Measurements from ENCODE around the gene FSIP1. TPM values are rescaled to one million over a fixed set of nuclear protein-coding genes. Genes with fewer than 3 reads are reported as not detected.

The FSIP1 gene
- total RNA-seq, 3 donors from 2014 or later: 4.1 to 12.1 (median 5.1) TPM

DNA sequence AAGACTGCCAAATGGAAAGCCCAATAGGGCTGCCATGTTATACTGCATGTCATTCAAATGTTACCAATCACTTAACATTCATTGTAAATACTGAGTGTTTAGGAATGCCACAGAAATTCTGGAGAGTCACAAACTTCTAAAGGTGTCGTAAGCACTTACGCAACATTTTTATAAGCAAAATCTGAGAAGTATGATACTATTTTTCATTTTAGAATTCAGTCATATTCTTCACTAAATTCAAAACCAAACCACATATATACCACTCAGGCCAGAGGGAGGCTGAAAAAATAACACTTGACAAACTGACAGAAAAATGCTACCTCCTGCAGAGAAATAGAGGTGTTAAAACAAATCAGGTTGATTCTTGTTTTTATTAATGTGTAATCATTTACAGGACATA, 112.0 kb downstream of the FSIP1 start:
- no peak overlapping the region for H3K4me3 ChIP-seq
- ATAC-seq: no peak
- no peaks in the 10 kb centered on the region for H3K36me3 ChIP-seq (ENCODE audit: low read depth)
- intact Hi-C loops (cut with DNase I, micrococcal nuclease): no loop called here
- H3K4me1 ChIP-seq (ENCODE audit: low read depth): no peaks in the 10 kb centered on the region
- DNase-seq: no peak
- no peaks in the 10 kb centered on the region for H3K9me3 ChIP-seq
- TF ChIP-seq, protein P1, sequence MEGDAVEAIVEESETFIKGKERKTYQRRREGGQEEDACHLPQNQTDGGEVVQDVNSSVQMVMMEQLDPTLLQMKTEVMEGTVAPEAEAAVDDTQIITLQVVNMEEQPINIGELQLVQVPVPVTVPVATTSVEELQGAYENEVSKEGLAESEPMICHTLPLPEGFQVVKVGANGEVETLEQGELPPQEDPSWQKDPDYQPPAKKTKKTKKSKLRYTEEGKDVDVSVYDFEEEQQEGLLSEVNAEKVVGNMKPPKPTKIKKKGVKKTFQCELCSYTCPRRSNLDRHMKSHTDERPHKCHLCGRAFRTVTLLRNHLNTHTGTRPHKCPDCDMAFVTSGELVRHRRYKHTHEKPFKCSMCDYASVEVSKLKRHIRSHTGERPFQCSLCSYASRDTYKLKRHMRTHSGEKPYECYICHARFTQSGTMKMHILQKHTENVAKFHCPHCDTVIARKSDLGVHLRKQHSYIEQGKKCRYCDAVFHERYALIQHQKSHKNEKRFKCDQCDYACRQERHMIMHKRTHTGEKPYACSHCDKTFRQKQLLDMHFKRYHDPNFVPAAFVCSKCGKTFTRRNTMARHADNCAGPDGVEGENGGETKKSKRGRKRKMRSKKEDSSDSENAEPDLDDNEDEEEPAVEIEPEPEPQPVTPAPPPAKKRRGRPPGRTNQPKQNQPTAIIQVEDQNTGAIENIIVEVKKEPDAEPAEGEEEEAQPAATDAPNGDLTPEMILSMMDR (IDR thresholded peaks at IDR 0.05): no peak

DNA sequence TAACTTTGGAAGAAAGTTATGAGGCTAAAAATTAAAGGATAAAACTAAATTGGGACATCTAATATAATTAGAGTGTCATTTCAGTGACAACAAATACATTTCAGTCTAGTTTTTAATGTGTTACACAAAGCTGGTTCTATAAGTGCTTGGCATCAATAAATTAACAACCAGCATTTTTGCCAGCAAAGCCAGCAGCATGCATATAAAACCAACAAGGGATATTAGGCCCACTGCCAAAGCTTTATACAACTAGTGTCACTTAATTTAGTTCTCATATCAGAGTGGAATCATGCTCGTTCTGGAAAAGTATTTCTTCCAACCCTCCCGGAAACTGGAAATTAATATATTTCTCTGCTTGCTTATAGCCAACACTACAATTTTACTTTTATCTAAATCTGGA, 113.0 kb downstream of the FSIP1 start:
- Histone ChIP-seq H3K4me1 (ENCODE audit: low read depth) (no peaks in the 10 kb centered on the region), H3K36me3 (ENCODE audit: low read depth) (no peaks in the 10 kb centered on the region), H3K4me3 (no peak overlapping the region), H3K9me3 (no peaks in the 10 kb centered on the region)
- intact Hi-C loops (cut with DNase I, micrococcal nuclease): no loop called here
- TF ChIP-seq, protein P1 (IDR thresholded peaks at IDR 0.05): no peak
- ATAC-seq (no peak), DNase-seq (no peak)

GRCh38 chr15:39669241-39669640, 113.4 kb downstream of the FSIP1 start:
- TF ChIP-seq, protein P1 (IDR thresholded peaks at IDR 0.05): no peak
- intact Hi-C loops (cut with DNase I, micrococcal nuclease): no loop called here
- DNase-seq: no peak

GRCh38 chr15:39668457-39668856, 114.2 kb downstream of the FSIP1 start:
- ATAC-seq (no peak), DNase-seq (no peak)
- no peaks in the 10 kb centered on the region for H3K9me3 ChIP-seq
- TF ChIP-seq, protein P1 (IDR thresholded peaks at IDR 0.05): no peak
- intact Hi-C loops (cut with DNase I, micrococcal nuclease): no loop called here
- no peak overlapping the region for H3K4me3 ChIP-seq
- no peaks in the 10 kb centered on the region for H3K4me1 ChIP-seq (ENCODE audit: low read depth)
- no peaks in the 10 kb centered on the region for H3K36me3 ChIP-seq (ENCODE audit: low read depth)

More at GRCh38 chr15:39669241-39669640, 113.4 kb downstream of the FSIP1 start:
- H3K4me3 ChIP-seq: no peak overlapping the region
- H3K9me3 ChIP-seq: no peaks in the 10 kb centered on the region
- no peaks in the 10 kb centered on the region for H3K4me1 ChIP-seq (ENCODE audit: low read depth)
- no peak for ATAC-seq
- H3K36me3 ChIP-seq (ENCODE audit: low read depth): no peaks in the 10 kb centered on the region

- no peak overlapping the region for H3K4me3 ChIP-seq
- H3K4me1 ChIP-seq (ENCODE audit: low read depth): no peaks in the 10 kb centered on the region
- TF ChIP-seq, protein P1 (IDR thresholded peaks at IDR 0.05): no peak
- no peak for ATAC-seq
- H3K36me3 ChIP-seq (ENCODE audit: low read depth): no peaks in the 10 kb centered on the region
- DNase-seq: no peak
- intact Hi-C loops (cut with DNase I, micrococcal nuclease): no loop called here
- no peaks in the 10 kb centered on the region for H3K9me3 ChIP-seq
Measured at GRCh38 chr15:39667382-39668127, 115.1 kb downstream of the FSIP1 start.

Measured in mucosa of descending colon (tissue), 3 donors.